Measurements from ENCODE around the gene TPPP2. TPM values are rescaled to one million over a fixed set of nuclear protein-coding genes. Genes with fewer than 3 reads are reported as not detected.
A peak's percentile ranks its signal among the peaks of the same experiment; 100 is the strongest.
"Not testable (repeated sequence)": the region's sequence is repeated elsewhere in the genome, so short reads cannot be mapped to it uniquely, and the experiment has no call there.

The TPPP2 gene
- total RNA-seq, 3 donors from 2014 or later = 0.58 to 2.3 TPM; not detected in 1

GRCh38 chr14:21037156-21037555 lies 7.1 kb downstream of the TPPP2 start:
- no peak for TF ChIP-seq CTCF (IDR thresholded peaks at IDR 0.05)
- H3K36me3 ChIP-seq (ENCODE audit: low read depth) = no peaks in the 10 kb centered on the region
- no peak for ATAC-seq
- no peak overlapping the region for H3K4me3 ChIP-seq
- intact Hi-C loops (cut with DNase I, micrococcal nuclease) = no loop called here
- no peak for DNase-seq
- peaks cover 20% of the 10 kb centered on the region for H3K4me1 ChIP-seq (ENCODE audit: low read depth)
- H3K9me3 ChIP-seq = no peaks in the 10 kb centered on the region

GRCh38 chr14:21038441-21039422 lies 8.7 kb downstream of the TPPP2 start:
- Histone ChIP-seq H3K4me1 (ENCODE audit: low read depth) (peaks cover 29% of the 10 kb centered on the region), H3K9me3 (no peaks in the 10 kb centered on the region), H3K4me3 (no peak overlapping the region), H3K36me3 (ENCODE audit: low read depth) (no peaks in the 10 kb centered on the region)
- peak; percentile 93 for ATAC-seq
- DNase-seq = peak; percentile 83 to 86 (median 85)
- no peak for TF ChIP-seq CTCF (IDR thresholded peaks at IDR 0.05)
- intact Hi-C loops (cut with DNase I, micrococcal nuclease) = no loop called here

GRCh38 chr14:21039585-21040369 lies 9.8 kb downstream of the TPPP2 start:
- peak in 1 of 3 donors; percentile 67 for DNase-seq
- peak; percentile 58 for ATAC-seq
- no peaks in the 10 kb centered on the region for H3K36me3 ChIP-seq (ENCODE audit: low read depth)
- no peaks in the 10 kb centered on the region for H3K9me3 ChIP-seq
- H3K4me3 ChIP-seq = no peak overlapping the region
- H3K4me1 ChIP-seq (ENCODE audit: low read depth) = peaks cover 35% of the 10 kb centered on the region
- no peak for TF ChIP-seq CTCF (IDR thresholded peaks at IDR 0.05)
- intact Hi-C loops (cut with DNase I, micrococcal nuclease) = no loop called here

GRCh38 chr14:21040370-21040925 lies 10.4 kb downstream of the TPPP2 start:
- no peak for ATAC-seq
- H3K4me1 ChIP-seq (ENCODE audit: low read depth) = peaks cover 35% of the 10 kb centered on the region
- intact Hi-C loops (cut with DNase I, micrococcal nuclease) = no loop called here

GRCh38 chr14:21040941-21041340 lies 10.9 kb downstream of the TPPP2 start:
- H3K4me3 ChIP-seq; intact Hi-C loops (cut with DNase I, micrococcal nuclease); ATAC-seq; DNase-seq; H3K9me3 ChIP-seq; H3K36me3 ChIP-seq (ENCODE audit: low read depth): not testable (repeated sequence)
- H3K4me1 ChIP-seq (ENCODE audit: low read depth) = peaks cover 35% of the 10 kb centered on the region

More at GRCh38 chr14:21040370-21040925, 10.4 kb downstream of the TPPP2 start:
- Histone ChIP-seq H3K4me3 (no peak overlapping the region), H3K9me3 (no peaks in the 10 kb centered on the region), H3K36me3 (ENCODE audit: low read depth) (no peaks in the 10 kb centered on the region)
- no peak for TF ChIP-seq CTCF (IDR thresholded peaks at IDR 0.05)
- no peak for DNase-seq

Measured in mucosa of descending colon (tissue), 3 donors.